Measurements from ENCODE around the gene IRAK1.

Gene IRAK1

DNA sequence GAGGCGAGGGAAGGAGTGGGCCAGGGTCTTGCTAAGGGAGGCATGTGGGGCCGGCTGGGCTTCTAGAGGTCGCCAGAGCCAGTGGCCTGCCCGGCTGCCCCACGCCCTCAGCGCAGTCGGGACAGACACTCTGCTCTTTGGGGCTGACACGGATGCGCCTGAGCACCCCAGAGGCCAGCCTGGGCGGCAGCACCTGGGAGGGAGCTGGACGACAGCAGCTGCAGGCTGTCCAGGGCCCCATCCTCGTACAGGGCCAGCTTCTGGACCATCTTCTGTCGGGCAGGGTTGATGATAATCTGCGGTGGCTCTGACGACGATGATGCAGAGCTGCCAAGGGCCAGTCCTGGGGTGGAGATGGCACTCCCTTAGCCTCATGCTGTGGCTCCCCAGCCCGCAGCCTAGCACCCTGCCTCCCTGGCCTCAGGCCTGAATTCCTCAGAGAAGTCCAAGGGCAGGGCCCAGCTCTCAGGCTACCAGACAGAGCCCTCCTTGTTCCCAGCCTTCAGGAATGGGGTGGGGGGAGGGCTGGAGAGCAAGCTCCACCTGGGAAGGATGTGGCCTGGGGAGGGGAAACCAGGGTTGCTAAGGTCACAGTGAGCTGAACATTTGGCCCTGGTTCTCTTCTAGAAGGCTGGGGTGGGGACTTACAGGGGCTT is 7.2 kb downstream of the IRAK1 start:
- no peak for DNase-seq (ENCODE audit: extremely low read depth, low read depth)
- H3K4me3 ChIP-seq (replicated peaks; ENCODE audit: low read depth, low read length): no peak overlapping the region
- TF ChIP-seq, protein P1, sequence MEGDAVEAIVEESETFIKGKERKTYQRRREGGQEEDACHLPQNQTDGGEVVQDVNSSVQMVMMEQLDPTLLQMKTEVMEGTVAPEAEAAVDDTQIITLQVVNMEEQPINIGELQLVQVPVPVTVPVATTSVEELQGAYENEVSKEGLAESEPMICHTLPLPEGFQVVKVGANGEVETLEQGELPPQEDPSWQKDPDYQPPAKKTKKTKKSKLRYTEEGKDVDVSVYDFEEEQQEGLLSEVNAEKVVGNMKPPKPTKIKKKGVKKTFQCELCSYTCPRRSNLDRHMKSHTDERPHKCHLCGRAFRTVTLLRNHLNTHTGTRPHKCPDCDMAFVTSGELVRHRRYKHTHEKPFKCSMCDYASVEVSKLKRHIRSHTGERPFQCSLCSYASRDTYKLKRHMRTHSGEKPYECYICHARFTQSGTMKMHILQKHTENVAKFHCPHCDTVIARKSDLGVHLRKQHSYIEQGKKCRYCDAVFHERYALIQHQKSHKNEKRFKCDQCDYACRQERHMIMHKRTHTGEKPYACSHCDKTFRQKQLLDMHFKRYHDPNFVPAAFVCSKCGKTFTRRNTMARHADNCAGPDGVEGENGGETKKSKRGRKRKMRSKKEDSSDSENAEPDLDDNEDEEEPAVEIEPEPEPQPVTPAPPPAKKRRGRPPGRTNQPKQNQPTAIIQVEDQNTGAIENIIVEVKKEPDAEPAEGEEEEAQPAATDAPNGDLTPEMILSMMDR (IDR thresholded peaks at IDR 0.05; ENCODE audit: low read depth, low read length, missing control alignments): no peak

DNA sequence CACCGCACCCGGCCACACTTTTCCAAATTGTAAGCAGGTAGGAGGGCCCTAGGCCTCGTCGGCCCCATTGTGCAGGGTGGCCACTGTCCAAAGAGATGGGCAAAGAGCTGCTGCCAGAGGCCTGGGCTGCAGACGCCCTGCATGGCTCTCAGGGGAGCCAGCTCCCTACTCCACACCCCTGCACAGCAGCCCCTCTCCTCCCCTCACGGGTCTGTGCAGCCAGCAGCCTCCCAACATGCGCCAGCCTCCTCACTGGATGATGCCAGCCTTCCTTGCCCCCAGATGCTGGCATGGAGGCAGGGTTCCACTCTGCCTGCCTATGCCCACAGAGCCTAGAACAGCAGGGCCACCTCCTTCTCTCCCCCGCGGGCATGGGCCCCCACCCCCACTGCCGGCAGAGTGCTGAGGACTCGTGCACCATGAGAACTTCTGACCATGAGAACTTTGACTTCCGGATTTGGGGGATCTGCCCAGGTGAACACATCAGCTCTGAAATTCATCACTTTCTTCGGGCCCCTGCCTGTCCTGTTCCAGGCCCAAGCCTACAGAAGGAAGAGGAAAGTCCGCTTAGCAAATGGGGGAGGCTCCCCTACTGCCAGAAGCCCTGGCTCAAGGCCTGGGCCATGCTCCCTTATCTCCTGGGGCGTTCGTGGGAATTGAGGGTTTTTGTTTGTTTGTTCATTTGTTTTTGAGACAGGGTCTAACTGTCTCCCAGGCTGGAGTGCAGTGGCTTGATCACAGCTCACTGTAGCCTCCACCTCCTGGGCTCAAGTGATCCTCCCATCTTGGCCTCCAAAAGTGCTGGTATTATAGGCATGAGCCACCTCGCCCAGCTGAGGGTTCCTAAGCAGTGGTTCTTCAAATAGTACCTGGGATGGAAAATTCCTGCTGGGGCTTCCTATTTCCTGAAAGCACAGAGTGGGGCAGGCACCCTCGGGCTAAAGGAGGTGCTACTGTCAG is 8.0 kb downstream of the IRAK1 start:
- no peak for DNase-seq (ENCODE audit: extremely low read depth, low read depth)
- TF ChIP-seq, protein P1 (IDR thresholded peaks at IDR 0.05; ENCODE audit: low read depth, low read length, missing control alignments): no peak
- no peak overlapping the region for H3K4me3 ChIP-seq (replicated peaks; ENCODE audit: low read depth, low read length)

DNA sequence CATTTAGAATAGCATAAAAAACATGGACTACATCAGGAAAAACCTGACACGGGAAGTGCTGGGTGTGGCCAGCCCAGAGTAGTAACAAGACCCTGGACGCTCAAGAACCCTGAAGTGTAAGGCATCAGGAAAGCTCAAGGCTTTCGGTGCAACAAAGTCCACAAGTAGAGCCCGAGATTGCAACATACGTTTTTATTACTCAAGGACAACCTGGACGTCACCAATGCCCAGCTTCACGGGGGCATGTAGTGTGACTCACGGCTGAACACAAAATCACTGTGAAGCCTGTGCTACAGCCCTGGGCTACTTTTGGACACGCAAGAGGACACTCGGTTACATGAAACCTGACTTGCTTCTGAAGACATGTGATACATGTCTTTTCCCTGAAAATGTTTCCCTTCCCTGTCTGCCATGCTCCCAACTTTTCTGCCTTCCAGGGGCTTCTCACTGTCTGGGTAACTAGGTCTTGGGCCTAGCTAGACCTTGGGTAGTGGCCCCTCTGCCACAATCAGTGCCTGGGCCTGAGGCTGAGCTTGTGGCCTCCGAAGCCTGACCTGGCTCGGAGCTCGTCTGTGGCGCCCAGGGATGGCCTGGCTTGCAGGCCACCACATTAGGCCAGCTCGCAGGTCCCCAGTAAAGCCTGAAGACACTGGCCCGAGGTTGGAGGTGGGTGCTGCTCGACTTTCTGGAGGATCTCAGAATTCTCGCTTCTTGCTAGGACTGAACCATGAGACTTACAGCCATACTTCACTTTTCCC is 9.2 kb downstream of the IRAK1 start:
- H3K4me3 ChIP-seq (replicated peaks; ENCODE audit: low read depth, low read length): no peak overlapping the region
- DNase-seq (ENCODE audit: extremely low read depth, low read depth): no peak
- TF ChIP-seq, protein P1 (IDR thresholded peaks at IDR 0.05; ENCODE audit: low read depth, low read length, missing control alignments): no peak

DNA sequence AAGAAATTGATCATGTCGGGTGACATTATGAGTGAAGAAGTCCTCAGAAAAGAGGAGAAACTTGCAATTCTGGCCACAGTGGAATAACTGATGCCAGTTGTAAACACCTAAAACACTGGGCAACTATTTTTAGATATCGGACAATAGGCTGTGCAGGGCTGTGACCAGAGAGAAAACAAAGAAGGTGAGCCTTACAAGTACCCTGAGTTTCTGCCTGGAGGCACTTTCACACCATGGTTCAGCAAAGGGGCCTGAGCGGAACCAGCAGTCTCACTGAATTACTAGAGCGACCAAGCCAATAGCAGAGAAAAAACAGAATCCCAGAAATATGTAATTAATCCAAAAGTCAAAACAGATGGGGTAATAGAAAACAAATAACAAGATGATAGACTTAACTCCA is 11.2 kb downstream of the IRAK1 start:
- no peak overlapping the region for H3K4me3 ChIP-seq (replicated peaks; ENCODE audit: low read depth, low read length)
- DNase-seq (ENCODE audit: extremely low read depth, low read depth): no peak
- TF ChIP-seq, protein P1 (IDR thresholded peaks at IDR 0.05; ENCODE audit: low read depth, low read length, missing control alignments): no peak

DNA sequence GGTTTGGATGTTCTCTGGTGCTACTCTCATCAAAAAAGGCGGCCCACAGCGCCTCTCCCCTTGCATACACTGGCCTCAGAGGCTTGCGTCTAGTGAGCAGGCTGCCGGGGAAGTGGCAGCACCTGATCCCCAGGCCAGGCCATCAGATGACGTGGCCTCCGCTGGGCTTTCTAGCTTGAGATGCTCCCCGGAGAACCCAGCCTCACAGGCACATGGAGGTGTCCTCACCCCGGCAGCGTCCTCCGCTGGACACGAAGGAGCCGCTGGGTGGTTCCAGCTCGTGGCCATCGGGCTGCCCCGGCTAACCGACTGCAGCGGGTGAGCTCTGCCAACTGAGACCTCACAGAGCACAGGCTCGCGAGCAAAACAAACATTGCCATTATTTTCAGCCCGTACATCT is 12.8 kb downstream of the IRAK1 start:
- H3K4me3 ChIP-seq (replicated peaks; ENCODE audit: low read depth, low read length): no peak overlapping the region
- DNase-seq (ENCODE audit: extremely low read depth, low read depth): no peak
- TF ChIP-seq, protein P1 (IDR thresholded peaks at IDR 0.05; ENCODE audit: low read depth, low read length, missing control alignments): no peak

DNA sequence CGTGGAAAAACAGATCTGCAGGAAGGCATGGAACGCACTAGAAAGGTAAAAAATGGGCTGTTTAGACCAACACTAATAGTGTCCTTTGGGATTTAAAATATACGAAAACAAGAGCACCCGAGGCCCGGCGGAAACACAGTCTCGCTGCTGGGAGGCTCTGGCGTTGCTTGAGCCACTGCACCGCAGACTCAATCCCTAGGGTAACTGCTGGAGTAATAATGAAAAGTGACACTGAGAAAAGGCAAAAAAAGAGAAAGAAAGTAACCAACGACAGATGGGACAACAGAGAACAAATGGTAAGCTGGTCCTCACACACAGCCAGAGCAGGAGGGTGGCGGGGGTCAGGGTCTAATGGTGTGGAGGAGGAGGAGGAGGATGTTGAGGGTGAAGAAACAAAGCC is 15.4 kb downstream of the IRAK1 start:
- DNase-seq (ENCODE audit: extremely low read depth, low read depth): no peak
- TF ChIP-seq, protein P1 (IDR thresholded peaks at IDR 0.05; ENCODE audit: low read depth, low read length, missing control alignments): no peak
- H3K4me3 ChIP-seq (replicated peaks; ENCODE audit: low read depth, low read length): no peak overlapping the region

All from HFF-Myc (cell line).